ENCODE results near the gene LCE3E. TPM values are rescaled to one million over a fixed set of nuclear protein-coding genes. Genes with fewer than 3 reads are reported as not detected.
A peak's percentile ranks its signal among the peaks of the same experiment; 100 is the strongest.

The LCE3E gene
- not detected in 2 replicates for total RNA-seq
- not detected in 2 replicates for polyA plus RNA-seq
- not detected in 2 replicates for polyA plus RNA-seq (2011; cell fraction: cytosol; rRNA removed)
- not detected in 2 replicates for polyA plus RNA-seq (2011; cell fraction: nucleus; rRNA removed)
- polyA plus RNA-seq (2012), result not detected in 2 replicates
- polyA minus RNA-seq, result not detected in 2 replicates
- polyA minus RNA-seq (2011; cell fraction: cytosol; rRNA and poly(A)+ RNA removed), result not detected
- polyA minus RNA-seq (2011; cell fraction: nucleus; rRNA and poly(A)+ RNA removed), result not detected in 2 replicates
- percentile 22 among the genes with signal in this experiment for Bru-seq, nascent RNA
- not detected for BruChase-seq, experiment 1, labeled RNA remaining after a 6-hour chase
- not detected for BruChase-seq, experiment 2, labeled RNA remaining after a 2-hour chase
- long read RNA-seq, result 0 reads

GRCh38 chr1:152566681-152567080, at the start of gene LCE3E:
Gene LCE3E (minus strand): TSS chr1:152566780. CDS start chr1:152566208, 572 bp downstream.
- no peaks in the 10 kb centered on the region for H3K36me3 ChIP-seq (ENCODE audit: control insufficient read depth in 2 of 2, extremely low read depth in 1 of 2, insufficient read depth in 2 of 2, low read length in 2 of 2)
- no peak within 1 kb of the TSS for H3K4me2 ChIP-seq (ENCODE audit: insufficient read depth, low read length)
- H3K27me3 ChIP-seq (ENCODE audit: control insufficient read depth in 2 of 2, insufficient read depth in 2 of 2, low read length in 2 of 2), result no peaks in the 10 kb centered on the region
- no peak within 1 kb of the TSS for H3K27ac ChIP-seq (ENCODE audit: insufficient read depth, low read depth, low read length)
- H4K20me1 ChIP-seq (replicated peaks; ENCODE audit: control insufficient read depth, extremely low read depth, insufficient read depth, low read length), result no peaks in the 10 kb centered on the region
- H3K9ac ChIP-seq (replicated peaks; ENCODE audit: extremely low read depth, insufficient read depth, low read length), result no peak within 1 kb of the TSS
- FAIRE-seq, result no peak
- no peaks in the 10 kb centered on the region for H3K9me3 ChIP-seq (replicated peaks; ENCODE audit: control insufficient read depth, insufficient read depth, low read length)
- no peaks in the 10 kb centered on the region for H3K4me1 ChIP-seq (ENCODE audit: control insufficient read depth, extremely low read depth, insufficient read depth, low read length)
- dilution Hi-C loops (cut with MboI; ENCODE audit: extremely low pct_ligation_motif_present, low sequenced_read_pairs), result no loop called here
- no peaks in the 10 kb centered on the region for H3K9me1 ChIP-seq (replicated peaks; ENCODE audit: control insufficient read depth, extremely low read depth, insufficient read depth, low read length)
- no peaks in the 10 kb centered on the region for H3K79me2 ChIP-seq (ENCODE audit: control insufficient read depth, insufficient read depth, low read length)
- no peak for DNase-seq (ENCODE audit: low read depth, low spot score)
- POLR2A ChIA-PET, result no interaction called here
- BruUV-seq (replicated peaks), result no TSS peak
- no peak within 1 kb of the TSS for H2AFZ ChIP-seq (ENCODE audit: low read depth, low read length)
- intact Hi-C loops (cut with micrococcal nuclease), result no loop called here
- CTCF ChIA-PET, result interaction anchor here (1.2 kb wide), 1 partner anchor 108 kb away, joined by 3 read pairs; no protein-coding TSS in a partner anchor
- TF ChIP-seq MAX (IDR thresholded peaks at IDR 0.05; ENCODE audit: insufficient read depth, insufficient read length) (no peak), CTCF (IDR thresholded peaks at IDR 0.05; ENCODE audit: extremely low read depth in 1 of 2, insufficient read depth in 1 of 2, low read depth in 1 of 2, low read length in 2 of 2) (no peak), EZH2 (IDR thresholded peaks at IDR 0.05; ENCODE audit: borderline replicate concordance, low read depth, low read length, severe bottlenecking) (no peak), GATA2 (IDR thresholded peaks at IDR 0.05; ENCODE audit: insufficient read depth, insufficient read length, low read depth, low read length) (no peak), MYC (IDR thresholded peaks at IDR 0.05; ENCODE audit: low read depth, low read length) (no peak), JUN (IDR thresholded peaks at IDR 0.05; ENCODE audit: borderline replicate concordance, insufficient read depth, insufficient read length, low read depth) (no peak), POLR2A (IDR thresholded peaks at IDR 0.05; ENCODE audit: low read depth, low read length) (no peak), FOS (IDR thresholded peaks at IDR 0.05; ENCODE audit: borderline replicate concordance, insufficient read depth, low read length) (no peak), POLR2AphosphoS5 (IDR thresholded peaks at IDR 0.05; ENCODE audit: insufficient read depth, low read depth, low read length) (no peak)
- H3K4me3 ChIP-seq (replicated peaks in 1 of 3; ENCODE audit: insufficient read depth in 1 of 3, low read depth in 1 of 3, low read length in 3 of 3), result no peak within 1 kb of the TSS

All from endothelial cell of umbilical vein (primary cell).